HCT116 (cell line): ENCODE results near the gene NR1D2.

Source experiments
- CEBPB ChIP-seq: IDR thresholded peaks from 2 replicates; pipeline ENCODE4 v1.6.1; 2012; ENCODE audit warnings: low read depth
- EZH2phosphoT487 ChIP-seq: fragments of 200-600 bp; IDR thresholded peaks from 2 replicates; pipeline ENCODE4 v1.6.1; 2018; ENCODE audit warnings: antibody characterized with exemption, borderline replicate concordance
- POLR2AphosphoS5 ChIP-seq: IDR thresholded peaks from 2 replicates; pipeline ENCODE4 v1.6.1; 2011; ENCODE audit warnings: mild to moderate bottlenecking, low read depth, low read length, moderate library complexity
- TF ChIP-seq, protein P1 (sequence below), 3 experiments: fragments of 200-600 bp in 1 of 3; sonication (generic) in 1 of 3; IDR thresholded peaks in 2 of 3; conservative IDR thresholded peaks in 1 of 3; 2 replicates each; pipeline ENCODE4 v1.5.1; 2012 to 2017; ENCODE audit warnings: low read depth in 2 of 3, low read length in 2 of 3, antibody characterized with exemption in 1 of 3, borderline replicate concordance in 1 of 3, control low read depth in 1 of 3, mild to moderate bottlenecking in 1 of 3, mixed read lengths in 1 of 3, mixed run types in 1 of 3, moderate library complexity in 1 of 3; ENCODE audit not compliant: insufficient read depth in 1 of 3
- TF ChIP-seq, protein P2 (sequence below): IDR thresholded peaks from 2 replicates; pipeline ENCODE4 v1.6.1; 2012; ENCODE audit warnings: low read depth
- TF ChIP-seq, protein P3 (sequence below): IDR thresholded peaks from 2 replicates; pipeline ENCODE4 v1.6.1; 2012

DNA sequence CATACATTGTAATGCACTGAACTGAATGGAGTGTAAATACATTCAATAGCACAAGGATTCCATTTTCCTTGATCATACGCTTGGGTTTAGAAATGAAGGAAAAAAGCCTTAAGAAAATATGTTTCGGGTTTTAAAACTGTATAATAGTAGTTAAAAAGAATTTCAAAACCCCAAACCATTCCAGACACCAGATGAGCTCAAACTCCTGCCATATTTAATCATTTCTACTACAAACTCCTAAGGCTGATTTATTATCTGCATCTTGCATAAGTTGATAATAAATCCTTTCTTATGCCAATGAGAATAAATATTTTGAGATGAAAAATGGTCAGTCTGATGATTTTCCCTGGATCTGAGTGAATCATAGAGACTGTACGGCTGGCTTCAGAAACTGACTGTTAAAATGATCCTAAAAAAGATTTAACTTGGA is 51.0 kb downstream of the NR1D2 start:
- TF ChIP-seq, protein P1, sequence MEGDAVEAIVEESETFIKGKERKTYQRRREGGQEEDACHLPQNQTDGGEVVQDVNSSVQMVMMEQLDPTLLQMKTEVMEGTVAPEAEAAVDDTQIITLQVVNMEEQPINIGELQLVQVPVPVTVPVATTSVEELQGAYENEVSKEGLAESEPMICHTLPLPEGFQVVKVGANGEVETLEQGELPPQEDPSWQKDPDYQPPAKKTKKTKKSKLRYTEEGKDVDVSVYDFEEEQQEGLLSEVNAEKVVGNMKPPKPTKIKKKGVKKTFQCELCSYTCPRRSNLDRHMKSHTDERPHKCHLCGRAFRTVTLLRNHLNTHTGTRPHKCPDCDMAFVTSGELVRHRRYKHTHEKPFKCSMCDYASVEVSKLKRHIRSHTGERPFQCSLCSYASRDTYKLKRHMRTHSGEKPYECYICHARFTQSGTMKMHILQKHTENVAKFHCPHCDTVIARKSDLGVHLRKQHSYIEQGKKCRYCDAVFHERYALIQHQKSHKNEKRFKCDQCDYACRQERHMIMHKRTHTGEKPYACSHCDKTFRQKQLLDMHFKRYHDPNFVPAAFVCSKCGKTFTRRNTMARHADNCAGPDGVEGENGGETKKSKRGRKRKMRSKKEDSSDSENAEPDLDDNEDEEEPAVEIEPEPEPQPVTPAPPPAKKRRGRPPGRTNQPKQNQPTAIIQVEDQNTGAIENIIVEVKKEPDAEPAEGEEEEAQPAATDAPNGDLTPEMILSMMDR (IDR thresholded peaks at IDR 0.05 in 2 of 3, conservative IDR thresholded peaks at IDR 0.05 in 1 of 3; ENCODE audit: borderline replicate concordance in 1 of 3, insufficient read depth in 1 of 3, low read depth in 2 of 3, low read length in 2 of 3), result no peak
- TF ChIP-seq CEBPB (no peak), POLR2AphosphoS5 (no peak), EZH2phosphoT487 (no peak)
- TF ChIP-seq, protein P2, sequence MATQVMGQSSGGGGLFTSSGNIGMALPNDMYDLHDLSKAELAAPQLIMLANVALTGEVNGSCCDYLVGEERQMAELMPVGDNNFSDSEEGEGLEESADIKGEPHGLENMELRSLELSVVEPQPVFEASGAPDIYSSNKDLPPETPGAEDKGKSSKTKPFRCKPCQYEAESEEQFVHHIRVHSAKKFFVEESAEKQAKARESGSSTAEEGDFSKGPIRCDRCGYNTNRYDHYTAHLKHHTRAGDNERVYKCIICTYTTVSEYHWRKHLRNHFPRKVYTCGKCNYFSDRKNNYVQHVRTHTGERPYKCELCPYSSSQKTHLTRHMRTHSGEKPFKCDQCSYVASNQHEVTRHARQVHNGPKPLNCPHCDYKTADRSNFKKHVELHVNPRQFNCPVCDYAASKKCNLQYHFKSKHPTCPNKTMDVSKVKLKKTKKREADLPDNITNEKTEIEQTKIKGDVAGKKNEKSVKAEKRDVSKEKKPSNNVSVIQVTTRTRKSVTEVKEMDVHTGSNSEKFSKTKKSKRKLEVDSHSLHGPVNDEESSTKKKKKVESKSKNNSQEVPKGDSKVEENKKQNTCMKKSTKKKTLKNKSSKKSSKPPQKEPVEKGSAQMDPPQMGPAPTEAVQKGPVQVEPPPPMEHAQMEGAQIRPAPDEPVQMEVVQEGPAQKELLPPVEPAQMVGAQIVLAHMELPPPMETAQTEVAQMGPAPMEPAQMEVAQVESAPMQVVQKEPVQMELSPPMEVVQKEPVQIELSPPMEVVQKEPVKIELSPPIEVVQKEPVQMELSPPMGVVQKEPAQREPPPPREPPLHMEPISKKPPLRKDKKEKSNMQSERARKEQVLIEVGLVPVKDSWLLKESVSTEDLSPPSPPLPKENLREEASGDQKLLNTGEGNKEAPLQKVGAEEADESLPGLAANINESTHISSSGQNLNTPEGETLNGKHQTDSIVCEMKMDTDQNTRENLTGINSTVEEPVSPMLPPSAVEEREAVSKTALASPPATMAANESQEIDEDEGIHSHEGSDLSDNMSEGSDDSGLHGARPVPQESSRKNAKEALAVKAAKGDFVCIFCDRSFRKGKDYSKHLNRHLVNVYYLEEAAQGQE, result no peak
- TF ChIP-seq, protein P3, sequence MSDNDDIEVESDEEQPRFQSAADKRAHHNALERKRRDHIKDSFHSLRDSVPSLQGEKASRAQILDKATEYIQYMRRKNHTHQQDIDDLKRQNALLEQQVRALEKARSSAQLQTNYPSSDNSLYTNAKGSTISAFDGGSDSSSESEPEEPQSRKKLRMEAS, result no peak
